Uterus (tissue), 4 donors: ENCODE results near the gene SCN8A. TPM values are rescaled to one million over a fixed set of nuclear protein-coding genes. Genes with fewer than 3 reads are reported as not detected.

ENCODE experiments used
- DNase-seq, 2 donors: peaks; one replicate each; pipeline ENCODE4 v3.0.0-alpha.2; 2019 to 2020
- H3K27ac ChIP-seq, 2 donors: fragments of 200-600 bp; sonication (generic); 1 replicate in 1 of 2; 2 replicates in 1 of 2; pipeline ENCODE4 v1.5.1; 2016 to 2018
- H3K27me3 ChIP-seq, 2 donors: fragments of 200-600 bp; sonication (generic); one replicate each; pipeline ENCODE4 v1.5.1; 2018 to 2019; ENCODE audit warnings: control low read depth in 1 of 2
- H3K36me3 ChIP-seq, 2 donors: fragments of 200-600 bp; sonication (generic); one replicate each; pipeline ENCODE4 v1.5.1; 2019; ENCODE audit warnings: control low read depth in 1 of 2
- H3K4me1 ChIP-seq, 2 donors: fragments of 200-600 bp; sonication (generic); one replicate each; pipeline ENCODE4 v1.5.1; 2018 to 2019; ENCODE audit warnings: control low read depth in 1 of 2
- H3K4me3 ChIP-seq, 2 donors: fragments of 200-600 bp; sonication (generic); 1 replicate in 1 of 2; 2 replicates in 1 of 2; pipeline ENCODE4 v1.5.1; 2018 to 2019; ENCODE audit warnings: mild to moderate bottlenecking in 1 of 2
- H3K9me3 ChIP-seq, 2 donors: fragments of 200-600 bp; sonication (generic); one replicate each; pipeline ENCODE4 v1.5.1; 2019; ENCODE audit warnings: control low read depth in 1 of 2
- CTCF ChIP-seq, 4 experiments: fragments of 200-600 bp in 2 of 4; fragments of 450-650 bp in 2 of 4; sonication (generic) in 2 of 4; IDR thresholded peaks; one replicate each; pipeline ENCODE4 v1.5.1; 2016 to 2019; ENCODE audit warnings: antibody characterized with exemption in 4 of 4, mild to moderate bottlenecking in 2 of 4, moderate library complexity in 1 of 4
- POLR2A ChIP-seq, 2 donors: fragments of 450-650 bp; IDR thresholded peaks; one replicate each; pipeline ENCODE4 v1.6.1; 2016; ENCODE audit warnings: antibody characterized with exemption in 2 of 2, mild to moderate bottlenecking in 1 of 2, moderate library complexity in 1 of 2
- intact Hi-C: fragments of 100-400 bp; cut with DNase I; formaldehyde crosslinking; loops from one replicate; pipeline ENCODE4 v1.15.1; 2023; ENCODE audit warnings: low total_unique reads
- total RNA-seq, 4 donors: library from RNA; depleted of rRNA in 3 of 4; stranded (reverse); fragments of >200 nt in 3 of 4; gene quantifications; one replicate each; pipeline versions ENCODE4 v1.1.0 to v1.2.4, GENCODE V29; 2014 to 2023
- donor health status: DM: yes; HTN: yes; CAD: no.

SCN8A gene
- total RNA-seq, 4 donors from 2014 or later = 1.3 to 6.7 (median 3.0) TPM; not detected in 1

DNA sequence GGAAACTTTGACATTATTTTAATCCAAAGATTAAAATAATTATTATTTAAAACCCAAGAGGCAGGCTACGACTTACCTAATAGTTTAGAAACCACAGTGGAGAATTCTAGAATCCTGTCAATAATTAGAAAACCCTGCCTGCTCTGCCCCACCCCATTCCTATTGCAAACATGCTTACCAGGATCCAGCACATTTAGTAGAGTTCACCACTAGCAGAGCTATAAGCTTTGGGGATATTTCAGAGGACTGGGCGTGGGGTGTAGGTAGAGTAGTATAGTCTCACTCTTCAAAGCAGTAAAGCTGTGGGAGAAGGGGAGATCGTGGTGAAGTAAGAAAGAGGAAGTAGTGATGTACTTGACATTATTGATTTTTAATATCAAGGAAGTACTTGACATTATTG is 157.2 kb downstream of the SCN8A start:
- Histone ChIP-seq H3K36me3 (no peaks in the 10 kb centered on the region), H3K27ac (no peak overlapping the region), H3K4me3 (no peak overlapping the region), H3K9me3 (no peaks in the 10 kb centered on the region), H3K4me1 (no peaks in the 10 kb centered on the region), H3K27me3 (no peaks in the 10 kb centered on the region)
- DNase-seq = no peak
- intact Hi-C loops = no loop called here
- TF ChIP-seq CTCF (IDR thresholded peaks at IDR 0.05) (no peak), POLR2A (IDR thresholded peaks at IDR 0.05) (no peak)

DNA sequence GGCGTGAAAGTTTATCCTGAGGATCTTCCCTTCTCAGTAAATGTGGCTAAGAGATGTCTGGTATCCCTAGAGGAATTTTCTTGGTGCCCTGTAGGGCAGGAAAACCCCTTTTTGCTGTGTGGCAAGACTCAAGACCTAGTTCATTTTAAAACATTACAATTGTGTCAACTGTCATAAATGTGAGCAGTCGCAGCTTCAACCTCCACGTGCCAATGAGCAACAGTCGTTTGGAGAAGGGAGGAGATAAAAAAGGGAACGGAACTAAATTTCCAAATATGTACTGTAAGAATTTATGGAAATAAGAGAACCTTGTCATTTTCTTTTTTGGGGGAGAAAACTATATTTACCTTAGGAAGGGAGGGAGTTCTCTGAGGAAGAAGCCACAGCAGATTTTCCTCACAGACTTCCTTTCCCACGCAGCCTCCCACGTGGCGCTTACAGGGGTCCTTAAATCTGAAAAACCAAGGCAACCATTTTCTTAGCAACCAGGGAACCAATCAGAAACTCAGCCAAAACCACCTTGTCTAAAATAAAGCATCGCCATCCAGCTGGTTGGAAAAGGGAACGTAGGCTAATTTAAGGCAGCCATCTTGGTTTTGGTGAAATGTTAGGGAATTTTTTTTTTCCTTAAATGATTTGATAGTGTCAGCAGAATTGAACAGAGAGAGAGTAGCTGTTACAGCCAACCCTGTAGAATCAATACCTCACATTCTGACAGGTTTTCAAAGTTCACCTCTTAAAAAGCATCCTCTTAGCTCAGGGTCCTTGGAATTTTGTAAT is 158.4 kb downstream of the SCN8A start:
- H3K9me3 ChIP-seq = no peaks in the 10 kb centered on the region
- H3K27me3 ChIP-seq = no peaks in the 10 kb centered on the region
- no peak overlapping the region for H3K27ac ChIP-seq
- DNase-seq = no peak
- TF ChIP-seq CTCF (IDR thresholded peaks at IDR 0.05) (no peak), POLR2A (IDR thresholded peaks at IDR 0.05) (no peak)
- H3K4me1 ChIP-seq = no peaks in the 10 kb centered on the region
- intact Hi-C loops = no loop called here
- H3K4me3 ChIP-seq = no peak overlapping the region
- no peaks in the 10 kb centered on the region for H3K36me3 ChIP-seq

DNA sequence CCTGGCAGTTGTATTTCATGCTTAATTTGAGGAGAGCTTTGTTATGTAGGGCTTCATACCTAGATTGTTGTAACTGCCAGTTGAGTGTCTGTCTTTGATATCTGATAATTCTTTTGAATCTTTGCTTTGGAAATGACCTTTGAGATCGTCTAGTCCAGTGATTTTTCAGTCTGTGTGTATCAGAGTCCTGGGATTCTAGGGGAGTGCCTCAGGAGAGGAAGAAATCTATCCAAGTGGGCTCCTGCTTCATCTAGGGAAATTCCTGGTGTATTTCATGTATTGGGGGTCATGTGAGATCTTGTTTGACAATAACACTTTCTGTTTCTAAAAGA is 158.9 kb downstream of the SCN8A start:
- H3K27me3 ChIP-seq = no peaks in the 10 kb centered on the region
- no peak for DNase-seq
- no peaks in the 10 kb centered on the region for H3K4me1 ChIP-seq
- no peak overlapping the region for H3K27ac ChIP-seq
- intact Hi-C loops = no loop called here
- TF ChIP-seq CTCF (IDR thresholded peaks at IDR 0.05) (no peak), POLR2A (IDR thresholded peaks at IDR 0.05) (no peak)
- no peaks in the 10 kb centered on the region for H3K36me3 ChIP-seq
- H3K4me3 ChIP-seq = no peak overlapping the region
- H3K9me3 ChIP-seq = no peaks in the 10 kb centered on the region

GRCh38 chr12:51751661-51752060 is 160.6 kb downstream of the SCN8A start:
- Histone ChIP-seq H3K27me3 (no peaks in the 10 kb centered on the region), H3K4me1 (no peaks in the 10 kb centered on the region), H3K9me3 (no peaks in the 10 kb centered on the region), H3K27ac (no peak overlapping the region), H3K36me3 (no peaks in the 10 kb centered on the region), H3K4me3 (no peak overlapping the region)
- no peak for DNase-seq
- no peak for TF ChIP-seq POLR2A (IDR thresholded peaks at IDR 0.05)
- intact Hi-C loops = no loop called here

DNA sequence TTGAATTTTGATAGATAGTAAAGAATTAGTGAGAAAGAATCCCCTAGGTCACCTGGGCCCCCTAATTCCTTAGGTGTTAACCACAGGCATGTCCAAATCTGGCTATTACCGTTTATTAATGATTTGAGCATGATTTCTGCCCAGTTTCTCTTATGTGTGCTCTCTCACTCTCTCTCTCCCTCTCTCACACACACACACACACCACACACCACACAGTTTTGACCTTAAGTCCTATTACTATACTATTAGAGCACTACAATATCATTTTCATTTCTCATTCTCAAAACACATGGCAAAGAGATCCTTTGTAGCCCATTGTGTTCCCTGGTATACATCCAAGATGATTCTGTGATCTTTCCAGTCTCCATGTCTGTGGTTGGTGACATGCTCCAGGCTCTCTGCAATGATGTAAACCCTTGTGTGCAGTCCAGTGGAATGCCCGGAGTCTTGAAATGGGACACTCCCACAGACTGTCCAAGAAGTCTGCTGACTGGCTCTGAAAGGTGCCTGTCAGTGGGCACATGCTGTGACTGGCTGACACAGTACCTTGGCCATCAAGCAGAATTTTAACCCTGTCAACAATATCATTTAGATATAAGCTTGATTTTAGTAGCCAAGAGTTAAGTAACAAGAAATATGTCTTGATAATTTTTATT is 161.3 kb downstream of the SCN8A start:
- Histone ChIP-seq H3K4me3 (no peak overlapping the region), H3K9me3 (no peaks in the 10 kb centered on the region), H3K27me3 (no peaks in the 10 kb centered on the region), H3K4me1 (no peaks in the 10 kb centered on the region), H3K27ac (no peak overlapping the region), H3K36me3 (no peaks in the 10 kb centered on the region)
- TF ChIP-seq POLR2A (IDR thresholded peaks at IDR 0.05) (no peak), CTCF (IDR thresholded peaks at IDR 0.05) (no peak)
- intact Hi-C loops = no loop called here
- peak; percentile 27 to 31 for DNase-seq
